Skeletal muscle tissue (tissue), 4 donors: ENCODE data around the gene G0S2. TPM values are rescaled to one million over a fixed set of nuclear protein-coding genes. Genes with fewer than 3 reads are reported as not detected.
A peak's percentile ranks its signal among the peaks of the same experiment; 100 is the strongest.

Experiments used
- H3K27ac ChIP-seq: one replicate; pipeline ENCODE4 v1.7.0; 2013; ENCODE audit warnings: mild to moderate bottlenecking, low read depth, low read length, inconsistent platforms
- H3K27me3 ChIP-seq, 3 donors: one replicate each; pipeline ENCODE4 v1.7.0; 2013; ENCODE audit warnings: low read length in 3 of 3; ENCODE audit not compliant: control insufficient read depth in 3 of 3, insufficient read depth in 3 of 3
- H3K36me3 ChIP-seq, 3 donors: one replicate each; pipeline ENCODE4 v1.7.0; 2013; ENCODE audit warnings: low read length in 3 of 3; ENCODE audit not compliant: control insufficient read depth in 3 of 3, insufficient read depth in 3 of 3
- H3K4me1 ChIP-seq, 3 donors: one replicate each; pipeline ENCODE4 v1.7.0; 2013; ENCODE audit warnings: low read length in 3 of 3, mild to moderate bottlenecking in 3 of 3; ENCODE audit not compliant: control insufficient read depth in 3 of 3, insufficient read depth in 3 of 3
- H3K4me3 ChIP-seq, 3 donors: one replicate each; pipeline ENCODE4 v1.7.0; 2013; ENCODE audit warnings: low read length in 3 of 3
- H3K9ac ChIP-seq, 3 donors: one replicate each; pipeline ENCODE4 v1.7.0; 2013; ENCODE audit warnings: low read length in 3 of 3, mild to moderate bottlenecking in 3 of 3, moderate library complexity in 2 of 3, low read depth in 1 of 3
- H3K9me3 ChIP-seq, 3 donors: one replicate each; pipeline ENCODE4 v1.7.0; 2013; ENCODE audit warnings: low read length in 3 of 3; ENCODE audit not compliant: control insufficient read depth in 3 of 3
- total RNA-seq: library from RNA; depleted of rRNA; stranded (reverse); fragments of >200 nt; gene quantifications from one replicate; pipeline ENCODE4 v1.2.3, GENCODE V29; 2014
- donor health status: Osteomylitis.

G0S2 gene
- total RNA-seq, 1 donor from 2014 or later, result 78.8 TPM

DNA sequence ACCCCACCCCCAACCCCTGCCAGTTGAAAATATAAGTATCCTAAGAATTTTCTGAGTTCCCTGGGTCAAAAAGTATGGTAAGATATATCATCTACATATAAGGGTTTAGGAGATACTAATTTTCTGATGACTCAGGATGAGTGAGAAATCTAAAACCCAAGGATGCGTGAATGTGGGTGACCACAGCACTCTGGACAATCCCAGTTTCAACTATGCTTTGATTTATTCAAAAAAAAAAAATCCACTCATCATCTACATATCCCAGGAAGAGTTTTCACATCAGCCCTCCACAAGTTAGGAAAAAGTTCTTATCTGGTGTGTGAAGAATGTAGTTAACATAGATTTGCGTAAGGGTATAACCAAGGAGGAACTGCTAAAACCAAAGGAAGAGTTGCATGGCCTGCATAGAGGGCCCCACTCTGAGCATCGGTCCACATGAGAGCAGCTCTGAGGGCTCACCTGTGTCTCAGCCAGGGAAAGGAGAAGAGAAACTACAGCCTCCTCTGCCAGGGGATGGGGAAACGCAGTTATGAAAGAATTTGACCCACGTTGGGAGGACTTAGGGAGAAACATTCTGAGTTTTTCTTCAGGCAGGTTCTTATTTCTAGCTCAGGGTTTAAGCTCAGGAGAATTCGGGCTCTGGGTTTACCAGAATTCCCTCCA is 41.7 kb upstream of the G0S2 start:
- no peaks in the 10 kb centered on the region for H3K9me3 ChIP-seq

DNA sequence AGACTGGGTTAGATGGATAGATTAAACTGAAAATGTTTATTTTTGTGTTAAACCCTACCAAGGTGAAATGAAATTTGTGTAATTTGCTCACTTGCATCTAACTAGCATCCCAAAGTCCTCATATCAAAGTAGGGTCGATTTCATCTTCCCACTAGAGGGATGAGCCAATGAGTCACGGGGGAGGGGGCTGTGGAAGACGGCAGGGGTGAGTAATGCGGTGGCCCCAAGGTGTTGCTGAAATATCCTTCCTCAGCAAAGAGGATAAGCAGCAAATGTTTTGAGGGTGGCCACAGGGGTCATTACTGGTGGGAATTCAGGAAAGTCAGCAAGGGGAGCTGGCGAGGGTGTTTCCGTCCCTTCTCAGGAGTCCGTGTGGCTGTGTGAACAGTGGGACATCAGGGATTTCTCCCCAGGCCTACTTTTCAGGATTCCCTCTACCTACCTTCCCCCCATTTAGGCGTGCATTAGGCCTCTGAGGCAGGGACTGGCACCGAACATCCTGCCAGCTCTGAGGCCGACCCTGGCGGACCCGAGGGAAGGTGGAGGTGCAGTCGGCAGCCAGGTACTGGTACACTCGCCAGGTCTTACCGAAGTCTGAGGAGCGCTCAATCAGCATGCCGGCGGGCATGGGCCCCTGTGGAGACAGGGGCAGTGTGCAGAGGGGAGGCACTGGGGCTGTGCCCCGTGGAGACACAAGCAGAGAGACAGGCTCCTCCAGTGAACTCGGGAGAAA is 41.0 kb upstream of the G0S2 start:
- Histone ChIP-seq H3K4me1 (peaks cover 32 to 46% (median 40%) of the 10 kb centered on the region in 3 donors), H3K9me3 (no peaks in the 10 kb centered on the region), H3K36me3 (no peaks in the 10 kb centered on the region), H3K4me3 (no peak overlapping the region), H3K27ac (no peak overlapping the region), H3K9ac (no peak overlapping the region), H3K27me3 (no peaks in the 10 kb centered on the region)

More for the DNA sequence above, 41.7 kb upstream of the G0S2 start:
- Histone ChIP-seq H3K4me3 (no peak overlapping the region), H3K27ac (no peak overlapping the region), H3K27me3 (no peaks in the 10 kb centered on the region), H3K36me3 (no peaks in the 10 kb centered on the region), H3K4me1 (peaks cover 32 to 45% (median 40%) of the 10 kb centered on the region in 3 donors), H3K9ac (no peak overlapping the region)

DNA sequence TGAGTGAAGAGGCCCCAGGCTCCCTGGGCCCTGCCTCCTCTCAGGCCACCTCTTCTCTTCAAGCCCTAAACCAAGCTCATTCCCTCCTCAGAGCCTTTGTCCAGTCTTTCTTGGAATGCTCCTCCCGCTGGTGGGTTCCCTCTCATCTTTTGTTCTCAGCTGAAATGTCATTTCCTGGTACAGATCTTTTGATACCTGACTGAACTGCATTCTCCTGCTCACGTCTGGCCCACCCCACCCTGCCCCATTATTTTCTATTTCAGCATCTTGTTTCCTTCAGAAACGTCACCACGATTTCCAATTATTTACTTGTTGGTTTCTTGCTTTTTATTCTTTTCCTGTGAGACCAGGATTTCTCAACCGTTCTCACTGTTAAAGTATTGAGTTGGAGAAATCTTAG is 39.4 kb upstream of the G0S2 start:
- Histone ChIP-seq H3K27me3 (no peaks in the 10 kb centered on the region), H3K27ac (no peak overlapping the region), H3K4me1 (peaks cover 28 to 39% (median 36%) of the 10 kb centered on the region in 3 donors), H3K9me3 (no peaks in the 10 kb centered on the region), H3K36me3 (no peaks in the 10 kb centered on the region), H3K9ac (no peak overlapping the region), H3K4me3 (no peak overlapping the region)

DNA sequence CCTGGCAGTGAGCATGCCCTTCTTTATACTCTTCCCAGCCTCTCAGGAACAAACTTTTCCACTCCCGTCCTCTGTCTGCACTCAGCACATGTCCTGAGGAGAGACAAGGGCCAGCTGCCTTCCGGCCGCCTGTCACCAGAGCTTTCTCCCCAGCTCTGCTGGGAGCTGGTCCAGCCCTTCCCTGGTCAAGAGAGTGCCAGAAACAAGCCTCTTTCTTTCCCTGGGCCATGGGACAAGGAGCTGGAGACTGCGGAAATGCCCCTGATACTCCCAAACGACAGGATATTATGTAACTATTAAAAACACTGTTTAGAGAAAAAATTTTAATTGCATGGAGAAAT is 33.4 kb upstream of the G0S2 start:
- peak overlapping the region; percentile 34 to 76 (median 69) for H3K9ac ChIP-seq
- H3K36me3 ChIP-seq, result no peaks in the 10 kb centered on the region
- peaks cover 65 to 69% (median 68%) of the 10 kb centered on the region in 3 donors for H3K4me1 ChIP-seq
- peak overlapping the region; percentile 94 for H3K27ac ChIP-seq
- H3K9me3 ChIP-seq, result no peaks in the 10 kb centered on the region
- no peaks in the 10 kb centered on the region for H3K27me3 ChIP-seq
- peak overlapping the region in 1 of 3 donors; percentile 39 for H3K4me3 ChIP-seq

DNA sequence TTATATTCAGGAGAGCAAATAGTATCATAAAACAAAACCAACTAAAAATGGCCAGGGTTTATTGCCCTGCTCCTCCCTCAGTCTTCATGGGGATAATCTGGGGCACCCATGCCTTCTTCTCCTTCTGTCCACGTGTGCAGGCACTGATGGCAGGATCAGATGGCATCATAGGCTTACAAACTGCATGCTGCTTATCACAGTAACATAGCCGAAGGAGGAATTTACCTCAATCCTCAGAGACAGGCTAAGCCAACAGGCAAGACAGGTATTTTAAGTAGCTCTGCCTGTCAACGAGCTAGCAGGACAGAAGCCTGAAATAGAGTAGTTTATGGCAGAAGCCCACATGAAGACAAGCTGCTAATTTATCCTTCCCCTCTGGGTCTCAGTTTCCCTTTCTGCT is 32.4 kb upstream of the G0S2 start:
- Histone ChIP-seq H3K4me3 (peak overlapping the region in 1 of 3 donors; percentile 15), H3K4me1 (peaks cover 67 to 71% (median 68%) of the 10 kb centered on the region in 3 donors), H3K9me3 (no peaks in the 10 kb centered on the region), H3K36me3 (no peaks in the 10 kb centered on the region), H3K27ac (peak overlapping the region; percentile 94), H3K9ac (peak overlapping the region in 2 of 3 donors; percentile 44 to 65), H3K27me3 (no peaks in the 10 kb centered on the region)

DNA sequence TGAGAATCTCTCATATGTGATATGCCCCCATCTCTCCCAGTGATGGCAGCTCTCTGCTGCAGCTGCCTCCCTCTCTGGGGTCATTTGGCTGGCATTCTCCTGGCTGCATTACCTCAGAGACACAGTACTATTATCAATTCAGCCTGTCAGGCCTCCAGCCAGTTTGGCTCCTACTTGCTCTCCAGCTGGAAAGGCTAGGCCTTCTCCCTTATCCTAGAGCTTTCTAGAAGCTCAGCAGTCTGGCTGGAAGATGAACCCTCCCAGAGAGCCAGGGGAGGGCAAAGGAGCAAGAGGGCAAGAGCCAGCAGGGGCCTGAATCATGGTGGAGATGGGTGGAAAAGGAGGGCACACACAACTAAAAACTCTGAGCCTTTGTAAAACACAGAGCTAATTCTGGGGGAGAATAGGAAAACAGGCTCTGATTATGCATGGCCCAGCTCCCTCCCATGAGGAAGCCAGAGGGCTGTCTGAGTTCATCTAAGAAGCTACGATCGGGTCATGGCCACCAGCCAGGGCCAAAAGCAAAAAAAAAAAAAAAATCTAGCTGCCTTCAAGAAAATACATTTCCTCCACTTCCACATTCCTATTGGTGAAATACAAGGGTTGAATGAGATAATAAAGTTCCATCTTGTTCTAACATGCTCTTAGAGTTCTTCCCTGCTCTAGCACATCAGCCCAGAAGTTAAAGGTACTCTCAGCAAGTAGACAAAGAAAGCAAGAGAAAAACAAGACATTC is 31.8 kb upstream of the G0S2 start:
- Histone ChIP-seq H3K27ac (peak overlapping the region; percentile 94), H3K4me3 (peak overlapping the region in 2 of 3 donors; percentile 15 to 38), H3K27me3 (no peaks in the 10 kb centered on the region), H3K36me3 (no peaks in the 10 kb centered on the region), H3K9me3 (no peaks in the 10 kb centered on the region), H3K9ac (peak overlapping the region in 2 of 3 donors; percentile 44 to 65), H3K4me1 (peaks cover 71 to 73% (median 71%) of the 10 kb centered on the region in 3 donors)

DNA sequence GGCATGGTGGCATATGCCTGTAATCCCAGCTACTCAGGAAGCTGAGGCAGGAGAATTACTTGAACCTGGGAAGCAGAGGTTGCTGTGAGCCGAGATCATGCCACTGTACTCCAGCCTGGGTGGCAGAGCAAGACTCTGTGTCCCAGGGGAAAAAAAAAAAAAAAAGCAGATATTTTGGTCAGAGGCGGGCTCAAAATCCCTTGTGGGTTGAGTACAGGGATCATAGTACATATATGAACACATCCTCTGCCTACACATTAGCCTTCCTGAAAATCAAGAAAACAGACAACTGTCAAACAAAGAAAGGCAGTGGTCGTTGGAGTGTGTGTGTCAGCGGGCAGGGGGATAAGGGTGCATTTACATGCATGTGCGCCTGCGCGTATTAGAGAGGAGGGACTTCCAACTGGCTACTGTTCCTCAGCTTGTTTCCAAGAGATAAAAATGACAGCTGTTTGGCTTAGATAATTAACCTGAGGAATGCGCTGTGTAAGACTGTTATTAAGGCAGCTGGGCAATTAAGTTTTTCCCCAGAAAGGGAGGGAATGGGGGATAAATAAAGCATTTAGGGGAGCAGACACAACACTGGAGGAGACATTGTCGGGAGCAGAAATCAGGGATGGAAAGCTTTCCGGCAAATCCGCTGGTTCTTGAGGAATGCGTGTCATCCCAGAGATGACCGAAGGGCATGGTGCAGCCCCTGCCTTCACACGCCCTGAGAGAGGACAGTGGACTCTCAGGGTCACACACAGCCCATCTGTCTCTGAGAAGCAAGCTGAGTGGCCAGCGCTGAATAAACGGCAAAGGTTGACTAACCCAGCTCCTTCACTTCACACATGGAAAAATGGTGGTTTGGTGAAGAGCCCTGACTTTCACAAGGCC is 29.4 kb upstream of the G0S2 start:
- Histone ChIP-seq H3K4me3 (peak overlapping the region in 1 of 3 donors; percentile 64), H3K9ac (peak overlapping the region; percentile 2 to 63 (median 15)), H3K27ac (peak overlapping the region; percentile 11), H3K4me1 (peaks cover 74 to 84% (median 82%) of the 10 kb centered on the region in 3 donors), H3K27me3 (no peaks in the 10 kb centered on the region), H3K36me3 (no peaks in the 10 kb centered on the region), H3K9me3 (no peaks in the 10 kb centered on the region)

DNA sequence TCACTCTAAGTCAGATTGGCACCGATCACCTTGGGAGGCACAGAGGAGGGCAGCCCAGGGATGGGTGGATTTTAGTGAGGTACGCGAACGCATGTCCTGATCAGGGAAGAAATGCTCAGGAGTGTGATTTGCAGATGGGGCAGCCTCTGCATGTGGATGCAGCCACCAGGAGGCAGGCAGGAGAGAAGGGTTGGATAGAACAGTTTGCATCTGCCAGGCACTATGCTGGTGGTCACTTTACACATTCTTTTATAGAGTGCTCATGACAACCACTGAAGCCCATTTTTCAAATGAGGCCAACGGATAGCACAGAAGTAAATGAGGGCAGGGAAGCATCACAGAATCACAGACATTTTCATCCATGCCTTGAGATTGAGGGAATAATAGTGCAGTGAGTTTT is 28.7 kb upstream of the G0S2 start:
- Histone ChIP-seq H3K27ac (peak overlapping the region; percentile 5), H3K9ac (peak overlapping the region in 2 of 3 donors; percentile 15 to 63), H3K4me1 (peaks cover 72 to 84% (median 82%) of the 10 kb centered on the region in 3 donors), H3K4me3 (peak overlapping the region in 1 of 3 donors; percentile 64), H3K36me3 (no peaks in the 10 kb centered on the region), H3K9me3 (no peaks in the 10 kb centered on the region), H3K27me3 (no peaks in the 10 kb centered on the region)

DNA sequence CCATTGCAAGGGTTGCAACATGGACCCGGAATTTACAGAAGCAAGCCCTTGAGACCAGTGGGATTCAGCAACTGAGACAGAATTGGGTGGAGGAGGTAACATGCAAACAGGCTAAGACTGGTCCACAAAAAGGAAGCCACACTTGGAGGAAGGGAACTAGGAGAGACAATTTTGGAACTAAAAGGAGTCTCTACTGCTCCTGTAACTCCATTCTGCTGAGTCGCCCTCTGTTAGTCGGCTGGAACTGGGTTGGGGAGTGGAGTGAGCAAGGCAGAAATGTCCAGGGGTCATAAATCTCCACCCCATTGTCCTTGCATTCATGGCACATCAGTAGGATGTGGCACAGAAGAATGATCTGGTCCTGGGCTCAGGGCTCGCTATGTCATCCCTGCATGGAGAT is 28.1 kb upstream of the G0S2 start:
- peaks cover 66 to 78% (median 78%) of the 10 kb centered on the region in 3 donors for H3K4me1 ChIP-seq
- no peak overlapping the region for H3K9ac ChIP-seq
- H3K27me3 ChIP-seq, result no peaks in the 10 kb centered on the region
- H3K9me3 ChIP-seq, result no peaks in the 10 kb centered on the region
- H3K36me3 ChIP-seq, result no peaks in the 10 kb centered on the region
- H3K4me3 ChIP-seq, result no peak overlapping the region
- H3K27ac ChIP-seq, result no peak overlapping the region
